HepG2 (cell line): ENCODE measurements around the gene NCAPD2.

Source experiments
- BRCA1 ChIP-seq: sonication (generic); formaldehyde crosslinking; IDR thresholded peaks from 2 replicates; pipeline ENCODE4 v1.4.0; 2020; ENCODE audit warnings: missing genetic modification reagents
- BRD4 ChIP-seq: sonication (generic); formaldehyde crosslinking; IDR thresholded peaks from 2 replicates; pipeline ENCODE4 v1.4.0; 2020; ENCODE audit warnings: missing genetic modification reagents
- GABPA ChIP-seq, 2 experiments: IDR thresholded peaks; 2 replicates each; pipeline ENCODE4 v1.6.1; 2011 to 2016; ENCODE audit warnings: low read depth in 2 of 2, low read length in 1 of 2, missing biosample characterization in 1 of 2, missing genetic modification characterization in 1 of 2
- HOXA9 ChIP-seq: sonication (generic); formaldehyde crosslinking; IDR thresholded peaks from 2 replicates; pipeline ENCODE4 v1.8.1; 2022; ENCODE audit warnings: missing genetic modification reagents, mild to moderate bottlenecking, moderate library complexity, borderline replicate concordance
- KAT8 ChIP-seq: IDR thresholded peaks from 2 replicates; pipeline ENCODE4 v1.6.1; 2016; ENCODE audit warnings: missing genetic modification reagents, missing compliant biosample characterization
- TOE1 ChIP-seq: sonication (generic); formaldehyde crosslinking; IDR thresholded peaks from 2 replicates; pipeline ENCODE4 v1.4.0; 2020; ENCODE audit warnings: mild to moderate bottlenecking, missing genetic modification reagents
- ZNF879 ChIP-seq: sonication (generic); formaldehyde crosslinking; IDR thresholded peaks from 2 replicates; pipeline ENCODE4 v1.8.1; 2023; ENCODE audit warnings: missing genetic modification reagents
- TF ChIP-seq, protein P1 (sequence below): IDR thresholded peaks from 2 replicates; pipeline ENCODE4 v1.6.1; 2016; ENCODE audit warnings: low read depth, control low read depth
- TF ChIP-seq, protein P2 (sequence below): sonication (generic); formaldehyde crosslinking; IDR thresholded peaks from 2 replicates; pipeline ENCODE4 v1.5.0; 2020; ENCODE audit warnings: mild to moderate bottlenecking, missing genetic modification reagents, moderate library complexity
- TF ChIP-seq, protein P3 (sequence below): sonication (generic); formaldehyde crosslinking; IDR thresholded peaks from 2 replicates; pipeline ENCODE4 v1.5.1; 2020; ENCODE audit warnings: missing genetic modification reagents, mild to moderate bottlenecking, borderline replicate concordance

DNA sequence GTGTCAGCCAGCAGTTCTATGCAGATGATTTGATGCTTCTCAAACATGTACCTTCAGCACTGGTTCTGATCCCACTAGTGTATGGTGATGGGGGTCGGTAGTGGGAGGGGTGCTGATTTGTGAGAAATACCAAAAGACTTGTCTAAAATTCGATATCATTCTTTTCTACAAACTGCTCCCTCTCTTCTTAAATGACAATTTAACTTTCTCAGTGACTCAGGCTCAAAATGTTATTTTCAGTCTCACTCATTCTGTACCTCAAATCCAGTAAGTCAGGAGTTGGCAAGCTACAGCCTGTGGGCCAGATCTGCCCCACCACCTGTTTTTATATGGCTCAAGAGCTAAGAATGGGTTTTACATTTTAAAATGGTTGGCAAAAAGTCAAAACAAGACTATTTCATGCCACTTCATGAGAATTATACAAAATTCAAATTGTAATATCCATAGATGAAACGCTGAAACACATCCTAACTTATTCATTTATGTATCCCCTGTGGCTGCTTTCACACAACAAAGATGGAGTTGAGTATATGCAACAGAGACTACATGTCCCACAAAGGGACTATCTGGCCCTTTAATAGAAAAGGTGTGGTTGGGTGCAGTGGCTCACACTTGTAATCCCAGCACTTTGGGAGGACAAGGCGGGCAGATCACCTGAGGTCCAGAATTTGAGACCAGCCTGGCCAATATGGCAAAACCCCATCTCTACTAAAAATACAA lies 80.8 kb downstream of the NCAPD2 start:
- TF ChIP-seq TOE1 = no peak
- no peak for TF ChIP-seq BRD4 (CRISPR knock-in tag)
- no peak for TF ChIP-seq ZNF879 (CRISPR knock-in tag)
- TF ChIP-seq, protein P1, sequence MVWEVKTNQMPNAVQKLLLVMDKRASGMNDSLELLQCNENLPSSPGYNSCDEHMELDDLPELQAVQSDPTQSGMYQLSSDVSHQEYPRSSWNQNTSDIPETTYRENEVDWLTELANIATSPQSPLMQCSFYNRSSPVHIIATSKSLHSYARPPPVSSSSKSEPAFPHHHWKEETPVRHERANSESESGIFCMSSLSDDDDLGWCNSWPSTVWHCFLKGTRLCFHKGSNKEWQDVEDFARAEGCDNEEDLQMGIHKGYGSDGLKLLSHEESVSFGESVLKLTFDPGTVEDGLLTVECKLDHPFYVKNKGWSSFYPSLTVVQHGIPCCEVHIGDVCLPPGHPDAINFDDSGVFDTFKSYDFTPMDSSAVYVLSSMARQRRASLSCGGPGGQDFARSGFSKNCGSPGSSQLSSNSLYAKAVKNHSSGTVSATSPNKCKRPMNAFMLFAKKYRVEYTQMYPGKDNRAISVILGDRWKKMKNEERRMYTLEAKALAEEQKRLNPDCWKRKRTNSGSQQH (CRISPR knock-in tag) = no peak
- TF ChIP-seq HOXA9 = no peak
- TF ChIP-seq, protein P2, sequence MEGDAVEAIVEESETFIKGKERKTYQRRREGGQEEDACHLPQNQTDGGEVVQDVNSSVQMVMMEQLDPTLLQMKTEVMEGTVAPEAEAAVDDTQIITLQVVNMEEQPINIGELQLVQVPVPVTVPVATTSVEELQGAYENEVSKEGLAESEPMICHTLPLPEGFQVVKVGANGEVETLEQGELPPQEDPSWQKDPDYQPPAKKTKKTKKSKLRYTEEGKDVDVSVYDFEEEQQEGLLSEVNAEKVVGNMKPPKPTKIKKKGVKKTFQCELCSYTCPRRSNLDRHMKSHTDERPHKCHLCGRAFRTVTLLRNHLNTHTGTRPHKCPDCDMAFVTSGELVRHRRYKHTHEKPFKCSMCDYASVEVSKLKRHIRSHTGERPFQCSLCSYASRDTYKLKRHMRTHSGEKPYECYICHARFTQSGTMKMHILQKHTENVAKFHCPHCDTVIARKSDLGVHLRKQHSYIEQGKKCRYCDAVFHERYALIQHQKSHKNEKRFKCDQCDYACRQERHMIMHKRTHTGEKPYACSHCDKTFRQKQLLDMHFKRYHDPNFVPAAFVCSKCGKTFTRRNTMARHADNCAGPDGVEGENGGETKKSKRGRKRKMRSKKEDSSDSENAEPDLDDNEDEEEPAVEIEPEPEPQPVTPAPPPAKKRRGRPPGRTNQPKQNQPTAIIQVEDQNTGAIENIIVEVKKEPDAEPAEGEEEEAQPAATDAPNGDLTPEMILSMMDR = no peak
- TF ChIP-seq BRCA1 (CRISPR knock-in tag) = no peak
- TF ChIP-seq, protein P3, sequence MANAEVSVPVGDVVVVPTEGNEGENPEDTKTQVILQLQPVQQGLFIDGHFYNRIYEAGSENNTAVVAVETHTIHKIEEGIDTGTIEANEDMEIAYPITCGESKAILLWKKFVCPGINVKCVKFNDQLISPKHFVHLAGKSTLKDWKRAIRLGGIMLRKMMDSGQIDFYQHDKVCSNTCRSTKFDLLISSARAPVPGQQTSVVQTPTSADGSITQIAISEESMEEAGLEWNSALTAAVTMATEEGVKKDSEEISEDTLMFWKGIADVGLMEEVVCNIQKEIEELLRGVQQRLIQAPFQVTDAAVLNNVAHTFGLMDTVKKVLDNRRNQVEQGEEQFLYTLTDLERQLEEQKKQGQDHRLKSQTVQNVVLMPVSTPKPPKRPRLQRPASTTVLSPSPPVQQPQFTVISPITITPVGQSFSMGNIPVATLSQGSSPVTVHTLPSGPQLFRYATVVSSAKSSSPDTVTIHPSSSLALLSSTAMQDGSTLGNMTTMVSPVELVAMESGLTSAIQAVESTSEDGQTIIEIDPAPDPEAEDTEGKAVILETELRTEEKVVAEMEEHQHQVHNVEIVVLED (CRISPR knock-in tag) = no peak
- TF ChIP-seq KAT8 (CRISPR knock-in tag) = no peak
- no peak for TF ChIP-seq GABPA (IDR thresholded peaks at IDR 0.05; ENCODE audit: low read depth, low read length)
- TF ChIP-seq GABPA (CRISPR knock-in tag; IDR thresholded peaks at IDR 0.05; ENCODE audit: low read depth) = no peak
